BLaER1 treated with 17β-estradiol and CSF1 and Interleukin-3, amounts not matched to agents 10 nM and 100 nM (cell line): ENCODE results near the gene EVI2A.

Experiments
- H3K27ac ChIP-seq, 11 experiments: shearing (Covaris generic); formaldehyde crosslinking; 2 replicates each; pipeline ENCODE4 v1.8.1; 2022
- H3K27me3 ChIP-seq, 11 experiments: shearing (Covaris generic); formaldehyde crosslinking; 2 replicates each; pipeline ENCODE4 v1.8.1; 2022
- H3K36me3 ChIP-seq, 11 experiments: shearing (Covaris generic); formaldehyde crosslinking; 2 replicates each; pipeline ENCODE4 v1.8.1; 2022
- H3K4me1 ChIP-seq, 10 experiments: shearing (Covaris generic); formaldehyde crosslinking; 2 replicates each; pipeline ENCODE4 v1.8.1; 2022
- H3K4me2 ChIP-seq, 11 experiments: shearing (Covaris generic); formaldehyde crosslinking; 2 replicates each; pipeline ENCODE4 v1.8.1; 2022
- H3K4me3 ChIP-seq, 10 experiments: shearing (Covaris generic); formaldehyde crosslinking; 2 replicates each; pipeline ENCODE4 v1.8.1; 2022
- H3K9ac ChIP-seq, 11 experiments: shearing (Covaris generic); formaldehyde crosslinking; 2 replicates each; pipeline ENCODE4 v1.8.1; 2022
- H3K9me3 ChIP-seq, 11 experiments: shearing (Covaris generic); formaldehyde crosslinking; replicated peaks in 1 of 11; 2 replicates each; pipeline ENCODE4 v1.8.1; 2022
- H4K20me1 ChIP-seq, 11 experiments: shearing (Covaris generic); formaldehyde crosslinking; 2 replicates each; pipeline ENCODE4 v1.8.1; 2022
- Cebpa-rat ChIP-seq, 11 experiments: shearing (Covaris generic); IDR thresholded peaks; 2 replicates each; pipeline ENCODE4 v1.8.1; 2022

EVI2A gene

DNA sequence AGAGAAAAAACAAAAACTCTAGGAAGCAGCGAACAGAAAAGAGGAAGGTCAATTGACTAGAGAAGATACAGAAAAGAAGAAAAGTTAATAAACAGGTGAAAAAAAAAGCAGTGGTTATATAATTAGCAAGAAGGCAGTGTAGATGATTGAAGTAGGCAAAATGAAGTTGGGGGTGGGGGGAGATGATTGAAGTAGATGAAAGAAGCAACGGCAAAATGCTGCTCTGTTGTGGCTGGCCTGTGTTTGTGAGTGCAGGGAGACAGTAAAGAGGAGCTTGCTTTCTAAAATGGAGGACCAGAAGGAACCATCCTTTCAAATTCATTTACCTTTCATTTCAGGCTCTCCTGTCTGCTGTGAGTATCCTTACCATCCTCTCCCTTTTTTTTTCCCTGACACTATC, 11.2 kb downstream of the EVI2A start:
- peak overlapping the region; percentile 60 to 89 (median 66) for H3K4me3 ChIP-seq

GRCh38 chr17:31309556-31309955, 11.9 kb downstream of the EVI2A start:
- peaks cover 36 to 55% (median 49%) of the 10 kb centered on the region in 10 experiments for H3K4me1 ChIP-seq
- H3K27me3 ChIP-seq: no peaks in the 10 kb centered on the region
- H3K4me3 ChIP-seq: peak overlapping the region; percentile 60 to 89 (median 66); a peak in 19 of 20 replicates
- TF ChIP-seq Cebpa-rat (IDR thresholded peaks at IDR 0.05): no peak
- H3K9me3 ChIP-seq: peaks cover 0 to 36% (median 27%) of the 10 kb centered on the region in 11 experiments; a peak in 19 of 22 replicates
- peaks cover 0 to 39% (median 23%) of the 10 kb centered on the region in 11 experiments; a peak in 12 of 22 replicates for H4K20me1 ChIP-seq
- peak overlapping the region; percentile 89 to 99 (median 96) for H3K27ac ChIP-seq
- peaks cover 33 to 51% (median 38%) of the 10 kb centered on the region in 11 experiments for H3K36me3 ChIP-seq
- peak overlapping the region; percentile 80 to 97 (median 90) for H3K4me2 ChIP-seq
- peak overlapping the region; percentile 76 to 93 (median 83) for H3K9ac ChIP-seq

More for the DNA sequence above, 11.2 kb downstream of the EVI2A start:
- peaks cover 0 to 36% (median 25%) of the 10 kb centered on the region in 11 experiments; a peak in 19 of 22 replicates for H3K9me3 ChIP-seq
- H3K9ac ChIP-seq: peak overlapping the region; percentile 76 to 93 (median 83)
- H4K20me1 ChIP-seq: peaks cover 0 to 32% (median 16%) of the 10 kb centered on the region in 11 experiments; a peak in 12 of 22 replicates
- H3K36me3 ChIP-seq: peaks cover 26 to 51% (median 32%) of the 10 kb centered on the region in 11 experiments
- H3K4me2 ChIP-seq: peak overlapping the region; percentile 80 to 97 (median 90)
- TF ChIP-seq Cebpa-rat (IDR thresholded peaks at IDR 0.05): no peak
- no peaks in the 10 kb centered on the region for H3K27me3 ChIP-seq
- peak overlapping the region; percentile 89 to 99 (median 96) for H3K27ac ChIP-seq
- H3K4me1 ChIP-seq: peaks cover 39 to 62% (median 54%) of the 10 kb centered on the region in 10 experiments

- Histone ChIP-seq H3K9me3 (peaks cover 0 to 40% (median 31%) of the 10 kb centered on the region in 11 experiments; a peak in 19 of 22 replicates), H4K20me1 (peaks cover 0 to 48% (median 24%) of the 10 kb centered on the region in 11 experiments; a peak in 12 of 22 replicates), H3K4me3 (peak overlapping the region; percentile 37 to 89 (median 66); a peak in 17 of 20 replicates), H3K4me1 (peaks cover 33 to 54% (median 48%) of the 10 kb centered on the region in 10 experiments), H3K9ac (peak overlapping the region; percentile 76 to 93 (median 83); a peak in 21 of 22 replicates), H3K4me2 (peak overlapping the region; percentile 80 to 97 (median 90)), H3K36me3 (peaks cover 39 to 59% (median 47%) of the 10 kb centered on the region in 11 experiments), H3K27ac (peak overlapping the region; percentile 89 to 99 (median 96); a peak in 21 of 22 replicates), H3K27me3 (no peaks in the 10 kb centered on the region)
- TF ChIP-seq Cebpa-rat (IDR thresholded peaks at IDR 0.05): no peak
Observed at GRCh38 chr17:31308372-31309334, 12.8 kb downstream of the EVI2A start.

GRCh38 chr17:31307640-31308039, 13.8 kb downstream of the EVI2A start:
- Histone ChIP-seq H3K9me3 (peaks cover 0 to 43% (median 33%) of the 10 kb centered on the region in 11 experiments; a peak in 19 of 22 replicates), H3K27me3 (no peaks in the 10 kb centered on the region), H4K20me1 (peaks cover 0 to 58% (median 24%) of the 10 kb centered on the region in 11 experiments; a peak in 12 of 22 replicates), H3K4me3 (peak overlapping the region in 3 of 10 experiments; percentile 70 to 89 (median 75); a peak in 4 of 20 replicates), H3K4me1 (peaks cover 33 to 54% (median 48%) of the 10 kb centered on the region in 10 experiments), H3K4me2 (peak overlapping the region; percentile 80 to 97 (median 90); a peak in 20 of 22 replicates), H3K36me3 (peaks cover 49 to 70% (median 57%) of the 10 kb centered on the region in 11 experiments), H3K9ac (peak overlapping the region in 5 of 11 experiments; percentile 76 to 93 (median 87); a peak in 7 of 22 replicates), H3K27ac (peak overlapping the region in 8 of 11 experiments; percentile 91 to 99 (median 97); a peak in 14 of 22 replicates)
- TF ChIP-seq Cebpa-rat (IDR thresholded peaks at IDR 0.05): no peak

DNA sequence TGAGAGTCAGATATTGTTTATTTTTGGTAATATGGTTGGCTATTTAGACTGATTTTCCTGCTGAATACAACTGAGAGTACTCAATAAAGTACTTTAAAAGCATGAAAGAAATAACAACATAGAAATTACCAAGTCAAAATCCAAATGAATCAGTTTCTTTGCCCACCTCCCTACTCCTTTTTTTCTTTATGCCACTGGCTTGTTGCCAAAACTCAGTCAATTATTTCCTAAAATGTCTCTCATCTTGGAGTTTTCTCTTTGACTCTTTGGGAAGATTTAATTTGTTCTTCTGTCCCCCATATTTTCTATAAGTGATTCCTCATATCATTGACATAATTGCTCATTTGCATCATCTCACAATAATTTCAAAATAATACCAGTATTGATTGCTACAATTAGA, 21.8 kb downstream of the EVI2A start:
- H4K20me1 ChIP-seq: peaks cover 0 to 43% (median 4%) of the 10 kb centered on the region in 11 experiments; a peak in 10 of 22 replicates
- H3K27me3 ChIP-seq: no peaks in the 10 kb centered on the region
- H3K27ac ChIP-seq: no peak overlapping the region
- H3K4me1 ChIP-seq: peaks cover 0 to 11% (median 7%) of the 10 kb centered on the region in 10 experiments; a peak in 11 of 20 replicates
- H3K9ac ChIP-seq: no peak overlapping the region
- H3K4me2 ChIP-seq: no peak overlapping the region
- no peak overlapping the region for H3K4me3 ChIP-seq
- H3K9me3 ChIP-seq: peaks cover 0 to 18% (median 14%) of the 10 kb centered on the region in 11 experiments; a peak in 17 of 22 replicates
- peaks cover 19 to 55% (median 28%) of the 10 kb centered on the region in 11 experiments for H3K36me3 ChIP-seq
- no peak for TF ChIP-seq Cebpa-rat (IDR thresholded peaks at IDR 0.05)

DNA sequence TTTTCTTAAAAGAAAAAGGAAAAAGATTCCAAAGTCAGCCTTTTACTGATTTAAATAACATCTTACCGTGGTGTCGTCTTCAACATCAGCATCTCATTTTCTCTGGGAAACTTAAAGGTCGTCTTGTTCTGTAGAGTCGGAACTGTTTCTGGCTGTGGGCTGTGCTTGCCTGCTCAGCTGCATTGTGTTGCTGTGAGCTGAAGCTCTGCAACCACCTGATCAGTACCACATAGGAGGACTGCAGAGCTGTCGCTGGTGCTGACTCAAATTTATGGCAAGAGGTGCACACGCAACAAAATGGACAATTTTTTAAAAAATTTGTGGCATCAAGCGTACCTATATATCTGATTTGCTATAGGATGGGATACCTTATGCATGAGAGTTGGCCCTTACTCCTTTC, 24.3 kb downstream of the EVI2A start, which contains the start of gene OMG:
Gene OMG (minus strand): TSS at position 150 of the 400 bp plus-strand sequence. CDS start 908 bp downstream, outside the sequence.
- Histone ChIP-seq H3K4me3 (no peak within 1 kb of the TSS), H4K20me1 (peaks cover 0 to 18% (median 0%) of the 10 kb centered on the region in 11 experiments; a peak in 7 of 22 replicates), H3K27me3 (no peaks in the 10 kb centered on the region), H3K27ac (no peak within 1 kb of the TSS), H3K4me1 (peaks cover 0 to 20% (median 11%) of the 10 kb centered on the region in 10 experiments; a peak in 12 of 20 replicates), H3K9me3 (no peaks in the 10 kb centered on the region), H3K9ac (no peak within 1 kb of the TSS), H3K36me3 (peaks cover 0 to 47% (median 6%) of the 10 kb centered on the region in 11 experiments; a peak in 16 of 22 replicates), H3K4me2 (no peak within 1 kb of the TSS)
- TF ChIP-seq Cebpa-rat (IDR thresholded peaks at IDR 0.05): no peak

DNA sequence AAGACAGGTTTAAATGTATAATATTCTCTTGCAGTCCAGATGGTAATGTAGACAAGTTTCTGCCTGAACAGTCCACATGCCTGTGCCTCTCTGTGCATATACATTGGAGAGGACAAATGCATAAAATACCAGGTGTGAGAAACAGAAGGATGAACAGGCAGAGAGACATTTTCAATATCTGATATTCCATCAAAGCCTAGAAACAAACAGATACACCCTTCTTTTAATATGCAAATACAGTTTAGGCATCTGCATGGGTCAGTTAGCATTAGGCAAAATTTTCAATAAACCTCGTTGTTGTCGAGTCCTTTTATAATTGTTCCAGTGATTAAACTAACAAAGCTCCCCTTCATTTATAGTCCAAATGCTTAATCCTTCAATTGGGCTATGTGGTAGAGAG, 25.3 kb downstream of the EVI2A start:
- no peak overlapping the region for H3K4me3 ChIP-seq
- no peak overlapping the region for H3K9ac ChIP-seq
- H3K9me3 ChIP-seq: no peaks in the 10 kb centered on the region
- peaks cover 0 to 20% (median 11%) of the 10 kb centered on the region in 10 experiments; a peak in 11 of 20 replicates for H3K4me1 ChIP-seq
- H4K20me1 ChIP-seq: peaks cover 0 to 8% (median 0%) of the 10 kb centered on the region in 11 experiments; a peak in 4 of 22 replicates
- H3K27me3 ChIP-seq: no peaks in the 10 kb centered on the region
- H3K27ac ChIP-seq: no peak overlapping the region
- peaks cover 0 to 47% (median 6%) of the 10 kb centered on the region in 11 experiments; a peak in 14 of 22 replicates for H3K36me3 ChIP-seq
- TF ChIP-seq Cebpa-rat (IDR thresholded peaks at IDR 0.05): no peak
- H3K4me2 ChIP-seq: no peak overlapping the region

DNA sequence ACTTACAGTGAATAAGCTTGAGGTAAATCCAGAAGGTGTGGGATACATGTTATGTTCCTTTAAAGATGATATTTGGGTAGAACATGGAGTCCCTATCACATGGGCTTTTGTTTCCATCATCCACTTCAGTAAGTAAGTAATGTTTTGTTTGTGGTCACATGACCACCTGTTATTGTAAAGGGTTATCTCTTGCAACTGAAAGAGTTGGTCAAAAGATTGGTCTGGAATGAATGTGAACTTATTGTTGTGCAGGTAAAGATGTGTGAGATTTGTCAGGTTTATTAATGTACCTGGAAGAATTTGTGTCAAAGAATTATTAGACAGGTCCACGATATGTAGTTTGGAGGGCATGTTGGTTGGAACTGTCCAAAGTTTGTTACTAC, 25.9 kb downstream of the EVI2A start:
- Histone ChIP-seq H3K9me3 (no peaks in the 10 kb centered on the region), H3K27me3 (no peaks in the 10 kb centered on the region), H3K36me3 (peaks cover 0 to 47% (median 6%) of the 10 kb centered on the region in 11 experiments; a peak in 12 of 22 replicates), H3K4me2 (peak overlapping the region in 4 of 11 experiments; percentile 40 to 65 (median 51); a peak in 8 of 22 replicates), H3K4me3 (no peak overlapping the region), H3K27ac (peak overlapping the region in 3 of 11 experiments; percentile 2 to 14 (median 3); a peak in 2 of 22 replicates), H3K4me1 (peaks cover 0 to 20% (median 11%) of the 10 kb centered on the region in 10 experiments; a peak in 11 of 20 replicates), H4K20me1 (peaks cover 0 to 2% (median 0%) of the 10 kb centered on the region in 11 experiments; a peak in 2 of 22 replicates), H3K9ac (no peak overlapping the region)
- TF ChIP-seq Cebpa-rat (IDR thresholded peaks at IDR 0.05): no peak
